Activated CD8-positive, alpha-beta T cell treated with anti-CD3 and anti-CD28 coated beads, Interleukin-2, amount 10 ng/mL, durations not matched to agents 7 days and 5 days (primary cell): ENCODE results near the gene CEBPE. TPM values are rescaled to one million over a fixed set of nuclear protein-coding genes. Genes with fewer than 3 reads are reported as not detected.
A peak's percentile ranks its signal among the peaks of the same experiment; 100 is the strongest.

Experiments used
- ATAC-seq: fragments of 150-1000 bp; cut with Tn5 transposase; one replicate; pipeline ENCODE4 v1.10.0; 2021; ENCODE audit warnings: moderate library complexity
- CTCF ChIA-PET: fragments of 350-600 bp; sonication (Branson Sonifier 250); formaldehyde crosslinking; loops from one replicate; lab custom pipeline; 2021; ENCODE audit warnings: antibody characterized with exemption; lab: Charles Lee
- POLR2A ChIA-PET: fragments of 350-600 bp; sonication (Branson Sonifier 250); formaldehyde crosslinking; loops from one replicate; lab custom pipeline; 2021; ENCODE audit warnings: antibody characterized with exemption; lab: Charles Lee
- DNase-seq: peaks from one replicate; pipeline ENCODE4 v3.0.0-alpha.2; 2020
- H3K27ac Mint-ChIP-seq: one replicate; pipeline ENCODE4 v1.8.0; 2021; ENCODE audit warnings: mild to moderate bottlenecking, mixed read lengths
- H3K27me3 Mint-ChIP-seq: one replicate; pipeline ENCODE4 v1.8.0; 2021; ENCODE audit warnings: low read depth, mixed read lengths
- H3K36me3 Mint-ChIP-seq: one replicate; pipeline ENCODE4 v1.8.0; 2021; ENCODE audit warnings: low read depth, mixed read lengths
- H3K4me1 Mint-ChIP-seq: one replicate; pipeline ENCODE4 v1.8.0; 2021; ENCODE audit warnings: low read depth, mixed read lengths
- H3K4me3 Mint-ChIP-seq: one replicate; pipeline ENCODE4 v1.8.0; 2021; ENCODE audit warnings: mild to moderate bottlenecking, mixed read lengths
- H3K9me3 Mint-ChIP-seq: one replicate; pipeline ENCODE4 v1.8.0; 2022; ENCODE audit warnings: mixed read lengths; ENCODE audit not compliant: insufficient read depth
- total RNA-seq, 2 experiments: library from RNA; stranded (reverse); gene quantifications; one replicate each; pipeline ENCODE4 v1.2.3, GENCODE V29; 2021

Gene CEBPE
- total RNA-seq, 2 experiments from 2014 or later = 0.50 to 0.92 TPM

DNA sequence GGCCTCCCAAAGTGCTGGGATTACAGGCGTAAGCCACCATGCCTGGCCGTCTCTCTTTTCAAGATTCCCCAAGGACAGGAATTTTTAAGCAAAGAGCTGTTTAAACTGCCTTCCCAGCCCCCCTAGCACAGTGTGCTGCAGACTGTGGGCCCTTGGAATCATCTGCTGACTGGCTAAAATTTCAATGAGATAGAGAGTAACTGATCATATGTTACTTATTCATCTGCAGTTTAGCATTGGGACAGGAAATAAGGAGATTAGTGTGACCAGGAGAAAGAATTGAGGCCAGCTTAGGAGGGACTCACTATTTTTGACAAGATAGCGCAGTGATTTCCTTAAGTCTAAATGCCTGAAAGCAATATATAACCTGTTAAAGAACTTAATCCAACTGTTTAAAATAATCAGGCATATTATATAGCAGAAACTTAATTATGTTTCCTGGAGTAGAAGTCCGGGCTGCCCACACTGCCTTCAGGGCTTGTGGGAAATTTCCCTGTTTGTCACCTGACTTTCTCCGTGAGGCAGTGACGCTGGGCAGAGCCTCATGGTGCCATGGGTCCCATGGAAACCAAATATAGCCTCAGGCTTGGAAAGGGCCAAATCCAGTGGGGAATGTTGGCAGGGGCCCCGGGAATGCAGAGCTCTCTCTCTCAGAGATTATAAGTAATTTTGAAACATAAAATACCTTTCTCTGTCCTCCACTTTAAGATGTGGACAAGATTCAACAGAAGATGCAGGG is 22.8 kb upstream of the CEBPE start:
- no peak for ATAC-seq
- Mint-ChIP-seq H3K4me1 (no peaks in the 10 kb centered on the region), H3K36me3 (no peaks in the 10 kb centered on the region), H3K27me3 (peaks cover 3% of the 10 kb centered on the region), H3K27ac (no peak overlapping the region), H3K4me3 (no peak overlapping the region), H3K9me3 (no peaks in the 10 kb centered on the region)
- ChIA-PET CTCF (interaction anchor here (6.2 kb wide), 1 partner anchor 21 kb away, joined by 28 read pairs; no protein-coding TSS in a partner anchor), POLR2A (interaction anchor here (0.7 kb wide), 1 partner anchor 12 kb away, joined by 3 read pairs; no protein-coding TSS in a partner anchor)
- no peak for DNase-seq

- Mint-ChIP-seq H3K27ac (no peak overlapping the region), H3K4me1 (no peaks in the 10 kb centered on the region), H3K27me3 (peaks cover 2% of the 10 kb centered on the region), H3K4me3 (no peak overlapping the region), H3K36me3 (no peaks in the 10 kb centered on the region), H3K9me3 (no peaks in the 10 kb centered on the region)
- ATAC-seq = no peak
- no peak for DNase-seq
- CTCF ChIA-PET = interaction anchor here (6.2 kb wide), 1 partner anchor 19 kb away, joined by 28 read pairs; no protein-coding TSS in a partner anchor
- POLR2A ChIA-PET = no interaction called here
Measured at GRCh38 chr14:23140371-23140770, 21.3 kb upstream of the CEBPE start.

GRCh38 chr14:23139874-23140273 is 20.8 kb upstream of the CEBPE start:
- ATAC-seq = no peak
- Mint-ChIP-seq H3K4me1 (no peaks in the 10 kb centered on the region), H3K4me3 (no peak overlapping the region), H3K9me3 (no peaks in the 10 kb centered on the region), H3K36me3 (no peaks in the 10 kb centered on the region), H3K27me3 (peaks cover 2% of the 10 kb centered on the region), H3K27ac (no peak overlapping the region)
- ChIA-PET POLR2A (no interaction called here), CTCF (interaction anchor here (6.2 kb wide), 1 partner anchor 19 kb away, joined by 28 read pairs; no protein-coding TSS in a partner anchor)
- DNase-seq = no peak

DNA sequence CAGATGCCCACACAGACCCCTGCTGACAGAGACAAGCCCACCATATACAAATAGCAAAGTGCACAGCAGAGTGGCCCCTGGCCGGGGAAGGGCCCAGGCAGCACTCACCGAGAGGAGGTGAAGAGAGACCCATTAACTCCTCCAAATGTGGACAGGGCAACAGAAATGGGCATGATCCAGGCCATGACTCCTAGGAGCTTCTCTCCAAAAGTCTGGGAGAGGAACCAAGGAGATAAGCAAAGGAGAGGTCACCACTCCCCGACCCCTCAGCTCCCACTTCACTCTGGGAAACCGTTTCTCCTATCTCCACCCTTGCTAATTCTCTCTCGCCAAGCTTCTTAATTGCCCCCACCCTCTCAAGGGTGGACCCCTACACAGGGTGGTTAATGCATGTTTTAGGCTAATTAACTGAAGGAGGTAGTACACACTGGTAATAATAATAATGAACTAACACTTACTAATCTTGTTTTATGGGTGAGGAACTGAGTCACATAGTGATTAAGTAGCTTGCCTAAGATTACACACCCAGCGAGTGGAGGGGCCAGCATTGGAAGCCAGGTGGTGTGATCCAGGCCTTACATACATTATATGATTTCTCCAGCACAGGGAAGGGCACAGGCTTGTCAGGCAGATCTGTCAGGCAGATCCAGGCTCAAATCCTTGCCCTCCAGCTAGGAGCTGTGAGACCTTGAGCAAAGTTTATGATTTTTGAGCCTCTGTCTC is 18.9 kb upstream of the CEBPE start:
- no peak for DNase-seq
- ChIA-PET CTCF (no interaction called here), POLR2A (no interaction called here)
- Mint-ChIP-seq H3K4me3 (no peak overlapping the region), H3K27me3 (peaks cover 2% of the 10 kb centered on the region), H3K27ac (no peak overlapping the region), H3K4me1 (no peaks in the 10 kb centered on the region), H3K36me3 (no peaks in the 10 kb centered on the region), H3K9me3 (no peaks in the 10 kb centered on the region)
- ATAC-seq = no peak

DNA sequence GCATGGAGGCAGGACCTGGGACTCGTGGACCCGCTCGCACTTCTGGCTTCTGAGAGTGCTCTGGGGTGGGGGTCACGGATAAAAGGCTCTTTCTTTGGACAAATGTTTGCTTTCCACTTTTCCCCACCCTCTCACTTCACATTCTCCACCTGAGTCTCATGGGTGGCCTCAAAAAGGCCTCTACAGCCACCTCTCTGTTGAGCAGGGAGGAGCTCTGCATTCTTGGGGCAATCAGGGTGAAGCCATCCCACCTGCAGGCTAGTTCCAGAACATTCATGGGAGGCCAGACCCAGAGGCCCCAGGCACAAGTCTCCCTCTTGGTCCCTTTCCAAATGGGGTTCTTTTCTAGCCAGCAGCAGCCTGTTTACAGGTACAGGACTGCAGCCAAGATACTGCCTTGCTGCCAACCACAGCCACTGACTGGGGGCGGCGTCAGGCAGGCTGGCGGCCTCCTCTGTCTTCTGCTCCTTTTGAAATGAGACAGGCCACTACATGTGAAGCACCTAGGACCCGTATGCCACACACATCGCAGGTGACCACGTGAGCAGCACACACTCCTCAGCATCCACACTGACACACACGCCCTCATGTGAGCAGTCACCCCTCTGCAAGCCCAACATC is 18.2 kb upstream of the CEBPE start:
- Mint-ChIP-seq H3K4me1 (no peaks in the 10 kb centered on the region), H3K36me3 (no peaks in the 10 kb centered on the region), H3K9me3 (no peaks in the 10 kb centered on the region), H3K4me3 (no peak overlapping the region), H3K27ac (no peak overlapping the region), H3K27me3 (peaks cover 2% of the 10 kb centered on the region)
- DNase-seq = no peak
- ATAC-seq = no peak
- POLR2A ChIA-PET = no interaction called here
- CTCF ChIA-PET = no interaction called here

GRCh38 chr14:23136566-23137133 is 17.6 kb upstream of the CEBPE start:
- CTCF ChIA-PET = no interaction called here
- no peaks in the 10 kb centered on the region for H3K9me3 Mint-ChIP-seq
- ATAC-seq (no peak), DNase-seq (no peak)
- no peak overlapping the region for H3K4me3 Mint-ChIP-seq
- H3K36me3 Mint-ChIP-seq = no peaks in the 10 kb centered on the region
- peaks cover under 1% of the 10 kb centered on the region for H3K27me3 Mint-ChIP-seq
- no peak overlapping the region for H3K27ac Mint-ChIP-seq
- H3K4me1 Mint-ChIP-seq = no peaks in the 10 kb centered on the region
- POLR2A ChIA-PET = no interaction called here

DNA sequence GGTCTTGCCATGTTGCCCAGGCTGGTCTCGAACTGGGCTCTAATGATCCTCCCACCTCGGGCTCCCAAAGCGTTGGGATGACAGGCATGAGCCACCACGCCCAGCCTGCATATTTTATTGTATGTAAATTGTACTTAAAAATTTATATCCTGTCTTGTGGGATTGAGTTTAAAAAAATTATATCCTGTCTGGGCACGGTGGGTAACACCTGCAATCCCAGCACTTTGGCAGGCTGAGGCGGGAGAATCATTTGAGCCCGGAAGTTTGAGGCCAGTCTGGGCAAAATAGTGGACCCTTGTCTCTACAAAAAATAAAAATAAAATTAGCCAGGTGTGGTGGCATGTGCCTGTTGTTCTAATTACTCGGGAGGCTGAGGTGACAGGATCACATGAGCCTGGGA is 13.9 kb upstream of the CEBPE start:
- Mint-ChIP-seq H3K4me1 (peaks cover 4% of the 10 kb centered on the region), H3K9me3 (no peaks in the 10 kb centered on the region), H3K4me3 (no peak overlapping the region), H3K36me3 (no peaks in the 10 kb centered on the region), H3K27ac (no peak overlapping the region), H3K27me3 (no peaks in the 10 kb centered on the region)
- no peak for ATAC-seq
- ChIA-PET POLR2A (no interaction called here), CTCF (no interaction called here)
- DNase-seq = no peak

GRCh38 chr14:23131482-23131881 is 12.4 kb upstream of the CEBPE start:
- Mint-ChIP-seq H3K9me3 (no peaks in the 10 kb centered on the region), H3K4me3 (no peak overlapping the region), H3K27ac (no peak overlapping the region), H3K27me3 (no peaks in the 10 kb centered on the region), H3K36me3 (no peaks in the 10 kb centered on the region), H3K4me1 (peaks cover 7% of the 10 kb centered on the region)
- ATAC-seq (no peak), DNase-seq (no peak)
- POLR2A ChIA-PET = no interaction called here
- CTCF ChIA-PET = interaction anchor here (4.9 kb wide), 1 partner anchor 11 kb away, joined by 41 read pairs; no protein-coding TSS in a partner anchor

DNA sequence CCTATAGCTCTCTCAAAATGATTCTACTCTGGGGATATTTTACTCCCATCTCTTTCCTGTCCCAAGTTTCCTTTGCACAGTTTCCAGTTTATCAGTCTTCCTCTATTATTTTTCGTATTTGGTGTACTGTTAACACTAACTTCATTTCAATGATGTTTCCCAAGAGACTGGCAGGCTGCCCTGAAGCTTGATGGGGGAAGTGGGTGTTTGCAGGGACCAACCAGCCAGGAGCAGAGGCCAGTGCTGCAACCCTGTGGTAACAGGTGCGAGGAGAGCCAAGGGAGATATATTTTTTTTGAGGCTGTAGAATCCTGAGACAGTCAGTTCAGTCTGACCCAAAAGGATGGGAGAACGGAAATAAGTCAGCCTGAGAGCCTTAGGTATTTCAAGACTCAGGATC is 11.8 kb upstream of the CEBPE start:
- ChIA-PET POLR2A (no interaction called here), CTCF (interaction anchor here (1.3 to 4.9 kb wide), 3 partner anchors 10 to 62 kb away, joined by 6 to 41 read pairs (median 6); no protein-coding TSS in a partner anchor)
- no peak for DNase-seq
- no peaks in the 10 kb centered on the region for H3K27me3 Mint-ChIP-seq
- ATAC-seq = no peak
- no peak overlapping the region for H3K4me3 Mint-ChIP-seq
- no peak overlapping the region for H3K27ac Mint-ChIP-seq
- H3K4me1 Mint-ChIP-seq = peaks cover 7% of the 10 kb centered on the region
- no peaks in the 10 kb centered on the region for H3K36me3 Mint-ChIP-seq
- H3K9me3 Mint-ChIP-seq = no peaks in the 10 kb centered on the region

- peaks cover 7% of the 10 kb centered on the region for H3K4me1 Mint-ChIP-seq
- no peaks in the 10 kb centered on the region for H3K9me3 Mint-ChIP-seq
- H3K27ac Mint-ChIP-seq = no peak overlapping the region
- POLR2A ChIA-PET = no interaction called here
- H3K4me3 Mint-ChIP-seq = no peak overlapping the region
- no peaks in the 10 kb centered on the region for H3K27me3 Mint-ChIP-seq
- H3K36me3 Mint-ChIP-seq = no peaks in the 10 kb centered on the region
- ATAC-seq (no peak), DNase-seq (no peak)
- CTCF ChIA-PET = interaction anchor here (1.3 to 4.9 kb wide), 3 partner anchors 9 to 61 kb away, joined by 6 to 41 read pairs (median 6); no protein-coding TSS in a partner anchor
Measured at GRCh38 chr14:23129759-23130316, 10.8 kb upstream of the CEBPE start.

DNA sequence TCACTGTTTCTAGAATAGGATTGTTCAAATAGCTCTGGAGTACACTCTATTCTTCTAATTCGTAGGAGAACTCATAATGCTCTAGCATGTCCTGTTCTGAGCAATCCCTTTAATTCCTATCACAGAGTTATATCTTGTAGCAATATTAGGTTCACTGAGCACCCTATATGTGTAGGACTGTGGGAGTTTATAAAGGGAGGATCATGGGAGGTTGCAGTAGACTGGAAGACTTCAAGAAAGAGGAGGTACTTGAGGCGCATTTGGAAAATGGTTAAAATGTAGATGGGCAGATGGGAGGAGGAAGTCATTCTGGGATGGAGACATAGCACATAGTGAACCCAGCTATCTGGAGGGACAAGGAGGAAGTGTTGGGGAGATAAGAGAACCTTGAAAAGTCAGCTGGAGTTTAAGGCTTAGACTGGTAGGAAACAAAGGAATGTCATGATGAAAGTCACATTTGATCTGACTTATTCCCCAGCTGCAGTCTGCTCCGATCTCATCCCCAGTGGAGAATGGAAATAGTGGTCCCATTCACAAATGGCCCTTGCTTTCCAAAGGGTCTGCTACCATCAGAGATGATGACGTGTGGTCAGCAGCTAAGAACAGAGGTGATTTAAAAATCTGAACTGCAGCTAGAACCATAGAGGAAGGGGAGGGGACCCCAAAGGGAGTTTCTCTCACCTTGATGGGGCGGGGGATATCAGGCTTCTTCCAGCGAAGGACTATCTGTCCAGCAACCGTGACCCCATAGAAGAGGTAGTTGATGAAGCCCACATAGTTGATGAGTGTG is 10.1 kb upstream of the CEBPE start:
- Mint-ChIP-seq H3K27me3 (no peaks in the 10 kb centered on the region), H3K36me3 (no peaks in the 10 kb centered on the region), H3K4me3 (no peak overlapping the region), H3K9me3 (no peaks in the 10 kb centered on the region), H3K27ac (peak overlapping the region; percentile 17), H3K4me1 (peaks cover 7% of the 10 kb centered on the region)
- ATAC-seq = no peak
- ChIA-PET CTCF (interaction anchor here (1.7 to 4.9 kb wide), 2 partner anchors 9 to 60 kb away, joined by 6 to 41 read pairs; no protein-coding TSS in a partner anchor), POLR2A (no interaction called here)
- no peak for DNase-seq
